ENCODE results near the gene MPZL1. TPM values are rescaled to one million over a fixed set of nuclear protein-coding genes. Genes with fewer than 3 reads are reported as not detected.
A peak's percentile ranks its signal among the peaks of the same experiment; 100 is the strongest.

The MPZL1 gene
- 10 to 100 TPM; 26.8 to 33.0 TPM for total RNA-seq

GRCh38 chr1:167721617-167722151 is at the start of gene MPZL1:
MPZL1 (plus strand) TSS chr1:167721982; CDS start chr1:167722152, 170 bp downstream.
- Mint-ChIP-seq H3K27ac (peak within 1 kb of the TSS; percentile 87 to 89), H3K36me3 (peaks cover 10 to 13% of the 10 kb centered on the region in 2 donors), H3K9me3 (no peaks in the 10 kb centered on the region)
- ATAC-seq (peak; percentile 98), DNase-seq (ENCODE audit: low spot score in 2 of 2) (peak; percentile 94 to 98)

- DNase-seq (ENCODE audit: low spot score in 2 of 2): no peak
- H3K9me3 Mint-ChIP-seq: peaks cover 0 to 3% of the 10 kb centered on the region in 2 donors
- H3K36me3 Mint-ChIP-seq: peaks cover 9 to 53% of the 10 kb centered on the region in 2 donors
- H3K27ac Mint-ChIP-seq: no peak overlapping the region
- ATAC-seq: no peak
These were observed 49.0 kb upstream of the MPZL1 start for GRCh38 chr1:167672831-167673230.

GRCh38 chr1:167673265-167673664 is 48.5 kb upstream of the MPZL1 start:
- no peak overlapping the region for H3K27ac Mint-ChIP-seq
- no peak for DNase-seq (ENCODE audit: low spot score in 2 of 2)
- H3K36me3 Mint-ChIP-seq: peaks cover 9 to 54% of the 10 kb centered on the region in 2 donors
- peaks cover 0 to 3% of the 10 kb centered on the region in 2 donors for H3K9me3 Mint-ChIP-seq
- peak in 1 of 2 donors; percentile 61 for ATAC-seq

GRCh38 chr1:167674156-167674555 is 47.6 kb upstream of the MPZL1 start:
- ATAC-seq (no peak), DNase-seq (ENCODE audit: low spot score in 2 of 2) (no peak)
- peaks cover 9 to 54% of the 10 kb centered on the region in 2 donors for H3K36me3 Mint-ChIP-seq
- peaks cover 0 to 3% of the 10 kb centered on the region in 2 donors for H3K9me3 Mint-ChIP-seq
- H3K27ac Mint-ChIP-seq: peak overlapping the region in 1 of 2 donors; percentile 38

GRCh38 chr1:167675440-167675839 is 46.3 kb upstream of the MPZL1 start:
- ATAC-seq (no peak), DNase-seq (ENCODE audit: low spot score in 2 of 2) (no peak)
- peaks cover 0 to 3% of the 10 kb centered on the region in 2 donors for H3K9me3 Mint-ChIP-seq
- H3K36me3 Mint-ChIP-seq: peaks cover 9 to 53% of the 10 kb centered on the region in 2 donors
- no peak overlapping the region for H3K27ac Mint-ChIP-seq

GRCh38 chr1:167676205-167676915 is 45.4 kb upstream of the MPZL1 start:
- Mint-ChIP-seq H3K9me3 (peaks cover 0 to 3% of the 10 kb centered on the region in 2 donors), H3K36me3 (peaks cover 9 to 44% of the 10 kb centered on the region in 2 donors), H3K27ac (no peak overlapping the region)
- DNase-seq (ENCODE audit: low spot score in 2 of 2): no peak
- ATAC-seq: peak; percentile 46 to 79

- peaks cover 0 to 3% of the 10 kb centered on the region in 2 donors for H3K9me3 Mint-ChIP-seq
- H3K36me3 Mint-ChIP-seq: peaks cover 1 to 35% of the 10 kb centered on the region in 2 donors
- DNase-seq (ENCODE audit: low spot score in 2 of 2) (no peak), ATAC-seq (no peak)
- H3K27ac Mint-ChIP-seq: no peak overlapping the region
These were observed 44.6 kb upstream of the MPZL1 start for GRCh38 chr1:167676916-167677848.

- no peak for DNase-seq (ENCODE audit: low spot score in 2 of 2)
- Mint-ChIP-seq H3K36me3 (peaks cover 0 to 23% of the 10 kb centered on the region in 2 donors), H3K9me3 (peaks cover 0 to 3% of the 10 kb centered on the region in 2 donors)
These were observed 43.4 kb upstream of the MPZL1 start for GRCh38 chr1:167678422-167678821.

GRCh38 chr1:167678838-167679237 is 42.9 kb upstream of the MPZL1 start:
- ATAC-seq (no peak), DNase-seq (ENCODE audit: low spot score in 2 of 2) (no peak)
- H3K9me3 Mint-ChIP-seq: peaks cover 0 to 3% of the 10 kb centered on the region in 2 donors
- peaks cover 0 to 19% of the 10 kb centered on the region in 2 donors for H3K36me3 Mint-ChIP-seq
- no peak overlapping the region for H3K27ac Mint-ChIP-seq

More at GRCh38 chr1:167678422-167678821, 43.4 kb upstream of the MPZL1 start:
- H3K27ac Mint-ChIP-seq: no peak overlapping the region
- ATAC-seq: no peak

- ATAC-seq (no peak), DNase-seq (ENCODE audit: low spot score in 2 of 2) (no peak)
- H3K27ac Mint-ChIP-seq: no peak overlapping the region
- H3K36me3 Mint-ChIP-seq: peaks cover 0 to 10% of the 10 kb centered on the region in 2 donors
- H3K9me3 Mint-ChIP-seq: no peaks in the 10 kb centered on the region
These were observed 42.1 kb upstream of the MPZL1 start for GRCh38 chr1:167679714-167680113.

GRCh38 chr1:167681024-167681423 is 40.8 kb upstream of the MPZL1 start:
- no peak for DNase-seq (ENCODE audit: low spot score in 2 of 2)
- H3K36me3 Mint-ChIP-seq: peaks cover 0 to 9% of the 10 kb centered on the region in 2 donors
- H3K27ac Mint-ChIP-seq: peak overlapping the region; percentile 56 to 73
- H3K9me3 Mint-ChIP-seq: no peaks in the 10 kb centered on the region
- no peak for ATAC-seq

- ATAC-seq (peak in 1 of 2 donors; percentile 49), DNase-seq (ENCODE audit: low spot score in 2 of 2) (no peak)
- Mint-ChIP-seq H3K9me3 (no peaks in the 10 kb centered on the region), H3K36me3 (peaks cover 0 to 9% of the 10 kb centered on the region in 2 donors), H3K27ac (peak overlapping the region; percentile 56 to 73)
These were observed 40.2 kb upstream of the MPZL1 start for GRCh38 chr1:167681451-167682098.

- ATAC-seq (no peak), DNase-seq (ENCODE audit: low spot score in 2 of 2) (no peak)
- H3K9me3 Mint-ChIP-seq: no peaks in the 10 kb centered on the region
- peak overlapping the region; percentile 56 to 79 for H3K27ac Mint-ChIP-seq
- peaks cover 0 to 3% of the 10 kb centered on the region in 2 donors for H3K36me3 Mint-ChIP-seq
These were observed 38.6 kb upstream of the MPZL1 start for GRCh38 chr1:167683226-167683625.

GRCh38 chr1:167683641-167684502 is 37.9 kb upstream of the MPZL1 start:
- peaks cover 0 to 10% of the 10 kb centered on the region in 2 donors for H3K36me3 Mint-ChIP-seq
- DNase-seq (ENCODE audit: low spot score in 2 of 2) (no peak), ATAC-seq (no peak)
- peak overlapping the region; percentile 56 to 79 for H3K27ac Mint-ChIP-seq
- H3K9me3 Mint-ChIP-seq: no peaks in the 10 kb centered on the region

GRCh38 chr1:167685844-167686243 is 35.9 kb upstream of the MPZL1 start:
- Mint-ChIP-seq H3K27ac (peak overlapping the region; percentile 44 to 56), H3K36me3 (peaks cover 0 to 21% of the 10 kb centered on the region in 2 donors), H3K9me3 (no peaks in the 10 kb centered on the region)
- ATAC-seq (no peak), DNase-seq (ENCODE audit: low spot score in 2 of 2) (no peak)
